HG03442 (cell line): ENCODE data around the gene SENP7.
"Not testable (repeated sequence)": the region's sequence is repeated elsewhere in the genome, so short reads cannot be mapped to it uniquely, and the experiment has no call there.

ENCODE experiments used
- ATAC-seq: cut with Tn5 transposase; IDR thresholded peaks from one replicate; pipeline ENCODE4 v1.9.1; 2021; ENCODE audit warnings: mild to moderate bottlenecking, moderate library complexity; ENCODE audit not compliant: unreplicated experiment

SENP7 gene

GRCh38 chr3:101340591-101340990 lies 172.4 kb downstream of the SENP7 start:
- ATAC-seq = no peak

GRCh38 chr3:101333883-101334282 lies 179.1 kb downstream of the SENP7 start:
- no peak for ATAC-seq

GRCh38 chr3:101329016-101329673 lies 183.9 kb downstream of the SENP7 start:
- ATAC-seq = no peak

GRCh38 chr3:101325393-101326134 lies 187.4 kb downstream of the SENP7 start:
- no peak for ATAC-seq

- no peak for ATAC-seq
Observed at GRCh38 chr3:101320475-101320874, 192.5 kb downstream of the SENP7 start, which contains the start of gene IMPG2. TSS of gene IMPG2 (minus strand) at chr3:101320575. CDS start at chr3:101320372, 203 bp downstream.

- no peak for ATAC-seq
Observed at GRCh38 chr3:101319531-101319930, 193.5 kb downstream of the SENP7 start.

- no peak for ATAC-seq
Observed at GRCh38 chr3:101312545-101312944, 200.5 kb downstream of the SENP7 start.

- no peak for ATAC-seq
Observed at GRCh38 chr3:101311676-101312075, 201.3 kb downstream of the SENP7 start.

- no peak for ATAC-seq
Observed at GRCh38 chr3:101310978-101311375, 202.0 kb downstream of the SENP7 start.

- not testable (repeated sequence) for ATAC-seq
Observed at GRCh38 chr3:101308147-101308772, 204.8 kb downstream of the SENP7 start.

GRCh38 chr3:101303836-101304235 lies 209.2 kb downstream of the SENP7 start:
- ATAC-seq = no peak

GRCh38 chr3:101303089-101303731 lies 209.8 kb downstream of the SENP7 start:
- ATAC-seq = no peak

GRCh38 chr3:101300073-101300472 lies 212.9 kb downstream of the SENP7 start:
- no peak for ATAC-seq

GRCh38 chr3:101292027-101292426 lies 221.0 kb downstream of the SENP7 start:
- no peak for ATAC-seq

GRCh38 chr3:101288294-101288693 lies 224.7 kb downstream of the SENP7 start:
- ATAC-seq = no peak

- no peak for ATAC-seq
Observed at GRCh38 chr3:101284757-101285156, 228.3 kb downstream of the SENP7 start.

GRCh38 chr3:101281521-101282030 lies 231.4 kb downstream of the SENP7 start:
- ATAC-seq = no peak

GRCh38 chr3:101279765-101280385 lies 233.1 kb downstream of the SENP7 start:
- no peak for ATAC-seq

- ATAC-seq = no peak
Observed at GRCh38 chr3:101279162-101279561, 233.8 kb downstream of the SENP7 start.

GRCh38 chr3:101278727-101279126 lies 234.3 kb downstream of the SENP7 start:
- ATAC-seq = no peak
